ENCODE results near the gene OTUD7B. TPM values are rescaled to one million over a fixed set of nuclear protein-coding genes. Genes with fewer than 3 reads are reported as not detected.
"Not testable (repeated sequence)": the region's sequence is repeated elsewhere in the genome, so short reads cannot be mapped to it uniquely, and the experiment has no call there.

The OTUD7B gene
- total RNA-seq = 14.7 and 16.5 TPM in 2 replicates

GRCh38 chr1:150010393-150011115, at the start of gene OTUD7B:
OTUD7B (minus strand) TSS chr1:150010726; CDS start chr1:149977510, 33,216 bp downstream.
- intact Hi-C loops (cut with micrococcal nuclease) = loop anchor here (1.0 to 2.0 kb wide), 6 partner anchors 84 to 259 kb away; partner anchors contain the start of genes APH1A, PLEKHO1 and SF3B4

GRCh38 chr1:150060260-150060659, 49.7 kb upstream of the OTUD7B start:
- intact Hi-C loops (cut with micrococcal nuclease) = no loop called here

- intact Hi-C loops (cut with micrococcal nuclease) = no loop called here
These were observed 45.9 kb upstream of the OTUD7B start for GRCh38 chr1:150056407-150056806.

GRCh38 chr1:150055507-150055906, 45.0 kb upstream of the OTUD7B start:
- intact Hi-C loops (cut with micrococcal nuclease) = not testable (repeated sequence)

- intact Hi-C loops (cut with micrococcal nuclease) = no loop called here
These were observed 43.4 kb upstream of the OTUD7B start for GRCh38 chr1:150053926-150054325.

GRCh38 chr1:150051905-150052412, 41.4 kb upstream of the OTUD7B start:
- intact Hi-C loops (cut with micrococcal nuclease) = loop anchor here (2.0 kb wide), 1 partner anchor 135 kb away; no protein-coding TSS in a partner anchor

- intact Hi-C loops (cut with micrococcal nuclease) = loop anchor here (2.0 kb wide), 1 partner anchor 136 kb away; no protein-coding TSS in a partner anchor
These were observed 40.5 kb upstream of the OTUD7B start for GRCh38 chr1:150051089-150051373.

- intact Hi-C loops (cut with micrococcal nuclease) = loop anchor here (1.0 to 2.0 kb wide), 4 partner anchors 88 to 162 kb away; partner anchors contain the start of gene BOLA1
These were observed 39.4 kb upstream of the OTUD7B start for GRCh38 chr1:150049926-150050325.

GRCh38 chr1:150034336-150034735, 23.8 kb upstream of the OTUD7B start:
- intact Hi-C loops (cut with micrococcal nuclease) = no loop called here

GRCh38 chr1:150028322-150028721, 17.8 kb upstream of the OTUD7B start:
- intact Hi-C loops (cut with micrococcal nuclease) = no loop called here

GRCh38 chr1:150024156-150024555, 13.6 kb upstream of the OTUD7B start:
- intact Hi-C loops (cut with micrococcal nuclease) = no loop called here

- intact Hi-C loops (cut with micrococcal nuclease) = no loop called here
These were observed 11.8 kb upstream of the OTUD7B start for GRCh38 chr1:150022357-150022756.

GRCh38 chr1:150021191-150021694, 10.7 kb upstream of the OTUD7B start:
- intact Hi-C loops (cut with micrococcal nuclease) = no loop called here

- intact Hi-C loops (cut with micrococcal nuclease) = no loop called here
These were observed 10.2 kb upstream of the OTUD7B start for GRCh38 chr1:150020711-150021110.

- intact Hi-C loops (cut with micrococcal nuclease) = no loop called here
These were observed 7.6 kb upstream of the OTUD7B start for GRCh38 chr1:150018165-150018564.

GRCh38 chr1:150017206-150017750, 6.8 kb upstream of the OTUD7B start:
- intact Hi-C loops (cut with micrococcal nuclease) = no loop called here

GRCh38 chr1:150015651-150016131, 5.2 kb upstream of the OTUD7B start:
- intact Hi-C loops (cut with micrococcal nuclease) = no loop called here

GRCh38 chr1:150012611-150013010, 2.1 kb upstream of the OTUD7B start:
- intact Hi-C loops (cut with micrococcal nuclease) = no loop called here

GRCh38 chr1:150009604-150010392, 728 bp downstream of the OTUD7B start:
- intact Hi-C loops (cut with micrococcal nuclease) = loop anchor here (1.0 to 2.0 kb wide), 6 partner anchors 58 to 260 kb away; partner anchors contain the start of genes APH1A, PLEKHO1, SF3B4 and VPS45

- intact Hi-C loops (cut with micrococcal nuclease) = loop anchor here (1.0 kb wide), 1 partner anchor 59 kb away; the partner anchor contains the start of gene VPS45
These were observed 1.8 kb downstream of the OTUD7B start for GRCh38 chr1:150008699-150009098.

- intact Hi-C loops (cut with micrococcal nuclease) = no loop called here
These were observed 3.6 kb downstream of the OTUD7B start for GRCh38 chr1:150006881-150007421.

Measured in T-helper 1 cell treated with Interleukin-12 subunit alpha and Interleukin-12 subunit beta and Interleukin-4 antibody, amounts not matched to agents 30 ng/mL and 1 ng/mL, for 36 hours (primary cell).